K562 (cell line): ENCODE data around the gene C3orf80. TPM values are rescaled to one million over a fixed set of nuclear protein-coding genes. Genes with fewer than 3 reads are reported as not detected.

ENCODE experiments used
- ADNP ChIP-seq: fragments of 200-800 bp; sonication (Bioruptor generic); IDR thresholded peaks from 2 replicates; pipeline ENCODE4 v1.6.1; 2016; ENCODE audit warnings: missing genetic modification characterization, missing compliant biosample characterization
- CCNT2 ChIP-seq: IDR thresholded peaks from 2 replicates; pipeline ENCODE4 v1.6.1; 2011; ENCODE audit warnings: borderline replicate concordance, low read depth, mild to moderate bottlenecking, moderate library complexity, mixed read lengths, low read length; ENCODE audit not compliant: insufficient read length; ENCODE audit errors: extremely low read depth
- CREB1 ChIP-seq, 2 experiments: sonication (generic) in 1 of 2; formaldehyde crosslinking in 1 of 2; IDR thresholded peaks; 2 replicates each; pipeline versions ENCODE4 v1.6.1 to v1.8.0; 2012 to 2022; ENCODE audit warnings: inconsistent platforms in 1 of 2, mild to moderate bottlenecking in 1 of 2, missing genetic modification reagents in 1 of 2, moderate library complexity in 1 of 2
- HMGN3 ChIP-seq: IDR thresholded peaks from 2 replicates; pipeline ENCODE4 v1.6.1; 2011; ENCODE audit warnings: borderline replicate concordance, low read depth, mild to moderate bottlenecking, mixed read lengths, low read length; ENCODE audit not compliant: insufficient read length; ENCODE audit errors: extremely low read depth
- HNRNPL ChIP-seq: fragments of 200-400 bp; formaldehyde crosslinking; IDR thresholded peaks from 2 replicates; pipeline ENCODE4 v1.6.1; 2017; ENCODE audit warnings: low read depth, mild to moderate bottlenecking, low read length
- MXI1 ChIP-seq: IDR thresholded peaks from 2 replicates; pipeline ENCODE4 v1.6.1; 2011; ENCODE audit warnings: low read depth, mild to moderate bottlenecking, improper control_type of control experiment, low read length
- NCOA2 ChIP-seq, 2 experiments: fragments of 450-650 bp; IDR thresholded peaks; 2 replicates each; pipeline ENCODE4 v1.6.1; 2018; ENCODE audit warnings: mild to moderate bottlenecking in 2 of 2, moderate library complexity in 1 of 2; ENCODE audit not compliant: partially characterized antibody in 2 of 2
- NR1H2 ChIP-seq: sonication (generic); formaldehyde crosslinking; IDR thresholded peaks from 2 replicates; pipeline ENCODE4 v1.4.0; 2020; ENCODE audit warnings: mild to moderate bottlenecking, missing genetic modification reagents
- NR2C2 ChIP-seq, 2 experiments: fragments of 200-800 bp in 1 of 2; sonication (Bioruptor generic) in 1 of 2; sonication (generic) in 1 of 2; formaldehyde crosslinking in 1 of 2; IDR thresholded peaks; 2 replicates each; pipeline versions ENCODE4 v1.6.1 to v1.8.0; 2016 to 2022; ENCODE audit warnings: mild to moderate bottlenecking in 1 of 2, missing compliant biosample characterization in 1 of 2, missing genetic modification characterization in 1 of 2, missing genetic modification reagents in 1 of 2
- SMAD4 ChIP-seq: fragments of 250-450 bp; sonication (Bioruptor Pico); conservative IDR thresholded peaks from 2 replicates; pipeline ENCODE4 v1.8.0; 2021; ENCODE audit warnings: inconsistent platforms, mild to moderate bottlenecking, moderate library complexity
- XRCC4 ChIP-seq: IDR thresholded peaks from one replicate; pipeline ENCODE4 v1.6.1; 2011; ENCODE audit not compliant: insufficient read depth, insufficient read length; ENCODE audit errors: extremely low read depth
- polyA plus RNA-seq, 8 experiments: library from polyadenylated mRNA; depleted of rRNA in 4 of 8; stranded (reverse) in 5 of 8; unstranded in 3 of 8; fragments of >200 nt; fragmentation: Nextera tagmentation in 2 of 8; fragmentation: Illumina TruSeq in 1 of 8; extraction: Ambion mirVana in 2 of 8; extraction: Trizol in 1 of 8; gene quantifications; 2 replicates each; pipeline versions ENCODE4 v1.2.1 to v1.2.3, GENCODE V29; 2011 to 2014; ENCODE audit warnings: inconsistent platforms in 1 of 8, missing spikeins in 1 of 8
- total RNA-seq, 7 experiments: library from RNA; depleted of rRNA in 6 of 7; stranded (reverse); fragments of >200 nt in 6 of 7; fragmentation: Illumina TruSeq in 2 of 7; extraction: Trizol in 2 of 7; gene quantifications; 2 replicates each; pipeline versions ENCODE4 v1.2.1 to v1.2.3, GENCODE V29; 2011 to 2021; ENCODE audit warnings: low replicate concordance in 1 of 7
- TF ChIP-seq, protein P1 (sequence below): fragments of 450-650 bp; formaldehyde crosslinking; IDR thresholded peaks from 2 replicates; pipeline ENCODE4 v1.4.0; 2020; ENCODE audit warnings: mild to moderate bottlenecking, moderate library complexity
- TF ChIP-seq, protein P2 (sequence below): sonication (generic); formaldehyde crosslinking; IDR thresholded peaks from 2 replicates; pipeline ENCODE4 v1.8.0; 2022; ENCODE audit warnings: mild to moderate bottlenecking, missing genetic modification reagents
- TF ChIP-seq, protein P3 (sequence below): sonication (generic); formaldehyde crosslinking; IDR thresholded peaks from 2 replicates; pipeline ENCODE4 v1.8.0; 2022; ENCODE audit warnings: missing genetic modification reagents, mild to moderate bottlenecking, borderline replicate concordance

Gene C3orf80
- total and polyA plus RNA-seq, 9 of the 15 experiments (the other 6 are each of a cell fraction or from before 2014, with no cell fraction given): 0.03 to 0.75 (median 0.07) TPM

DNA sequence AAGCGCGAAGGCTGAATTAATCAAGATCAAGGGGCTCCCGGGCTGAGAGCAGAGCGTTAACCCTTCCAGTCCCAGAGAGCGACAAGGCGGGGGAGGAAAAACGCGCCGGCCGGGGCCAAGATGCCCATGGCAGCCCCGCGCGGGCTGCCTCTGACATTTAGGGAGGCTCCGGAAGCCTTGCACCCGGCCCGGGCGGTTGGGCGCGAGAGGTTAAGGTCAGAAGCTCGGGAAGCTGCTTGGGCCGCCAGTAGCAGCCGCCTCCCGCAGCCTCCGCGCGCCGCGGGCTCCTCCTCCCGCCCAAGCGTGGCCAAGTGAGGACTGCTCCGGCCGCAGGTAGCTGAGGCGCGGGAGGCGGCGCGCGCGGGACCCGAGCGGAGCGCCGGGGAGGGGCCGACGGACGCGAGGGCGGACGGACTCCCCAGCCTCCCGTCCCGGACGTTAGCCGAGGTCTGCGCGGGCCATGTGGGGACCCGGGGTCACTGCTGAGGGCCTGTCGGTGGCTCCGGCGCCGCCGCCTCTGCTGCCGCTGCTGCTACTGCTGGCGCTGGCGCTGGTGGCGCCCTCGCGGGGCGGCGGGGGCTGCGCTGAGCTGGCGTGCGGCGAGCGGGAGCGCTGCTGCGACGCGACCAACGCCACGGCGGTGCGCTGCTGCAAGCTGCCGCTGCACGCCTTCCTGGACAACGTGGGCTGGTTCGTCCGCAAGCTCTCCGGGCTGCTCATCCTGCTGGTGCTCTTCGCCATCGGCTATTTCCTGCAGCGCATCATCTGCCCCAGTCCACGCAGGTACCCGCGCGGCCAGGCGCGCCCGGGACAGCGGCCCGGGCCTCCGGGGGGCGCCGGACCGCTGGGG is at the start of gene C3orf80 (continued):
- TF ChIP-seq NR1H2 (CRISPR knock-in tag) (no peak), SMAD4 (peak; percentile 76; the same call in 1 of the 2 replicates), NR2C2 (CRISPR knock-in tag; IDR thresholded peaks at IDR 0.05) (no peak), NR2C2 (tag; IDR thresholded peaks at IDR 0.05) (peak; percentile 49; the same call in 1 of the 2 replicates), ADNP (no peak), MXI1 (no peak), HMGN3 (peak; percentile 48), CCNT2 (peak; percentile 69), NCOA2 (IDR thresholded peaks at IDR 0.05; ENCODE audit: partially characterized antibody in 2 of 2) (no peak), XRCC4 (no peak), CREB1 (IDR thresholded peaks at IDR 0.05) (peak; percentile 45; the same call in 1 of the 2 replicates), CREB1 (CRISPR knock-in tag; IDR thresholded peaks at IDR 0.05) (peak; percentile 28; the same call in 1 of the 2 replicates), HNRNPL (peak; percentile 58; the same call in 1 of the 2 replicates)
- TF ChIP-seq, protein P1, sequence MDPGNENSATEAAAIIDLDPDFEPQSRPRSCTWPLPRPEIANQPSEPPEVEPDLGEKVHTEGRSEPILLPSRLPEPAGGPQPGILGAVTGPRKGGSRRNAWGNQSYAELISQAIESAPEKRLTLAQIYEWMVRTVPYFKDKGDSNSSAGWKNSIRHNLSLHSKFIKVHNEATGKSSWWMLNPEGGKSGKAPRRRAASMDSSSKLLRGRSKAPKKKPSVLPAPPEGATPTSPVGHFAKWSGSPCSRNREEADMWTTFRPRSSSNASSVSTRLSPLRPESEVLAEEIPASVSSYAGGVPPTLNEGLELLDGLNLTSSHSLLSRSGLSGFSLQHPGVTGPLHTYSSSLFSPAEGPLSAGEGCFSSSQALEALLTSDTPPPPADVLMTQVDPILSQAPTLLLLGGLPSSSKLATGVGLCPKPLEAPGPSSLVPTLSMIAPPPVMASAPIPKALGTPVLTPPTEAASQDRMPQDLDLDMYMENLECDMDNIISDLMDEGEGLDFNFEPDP: no peak
- TF ChIP-seq, protein P2, sequence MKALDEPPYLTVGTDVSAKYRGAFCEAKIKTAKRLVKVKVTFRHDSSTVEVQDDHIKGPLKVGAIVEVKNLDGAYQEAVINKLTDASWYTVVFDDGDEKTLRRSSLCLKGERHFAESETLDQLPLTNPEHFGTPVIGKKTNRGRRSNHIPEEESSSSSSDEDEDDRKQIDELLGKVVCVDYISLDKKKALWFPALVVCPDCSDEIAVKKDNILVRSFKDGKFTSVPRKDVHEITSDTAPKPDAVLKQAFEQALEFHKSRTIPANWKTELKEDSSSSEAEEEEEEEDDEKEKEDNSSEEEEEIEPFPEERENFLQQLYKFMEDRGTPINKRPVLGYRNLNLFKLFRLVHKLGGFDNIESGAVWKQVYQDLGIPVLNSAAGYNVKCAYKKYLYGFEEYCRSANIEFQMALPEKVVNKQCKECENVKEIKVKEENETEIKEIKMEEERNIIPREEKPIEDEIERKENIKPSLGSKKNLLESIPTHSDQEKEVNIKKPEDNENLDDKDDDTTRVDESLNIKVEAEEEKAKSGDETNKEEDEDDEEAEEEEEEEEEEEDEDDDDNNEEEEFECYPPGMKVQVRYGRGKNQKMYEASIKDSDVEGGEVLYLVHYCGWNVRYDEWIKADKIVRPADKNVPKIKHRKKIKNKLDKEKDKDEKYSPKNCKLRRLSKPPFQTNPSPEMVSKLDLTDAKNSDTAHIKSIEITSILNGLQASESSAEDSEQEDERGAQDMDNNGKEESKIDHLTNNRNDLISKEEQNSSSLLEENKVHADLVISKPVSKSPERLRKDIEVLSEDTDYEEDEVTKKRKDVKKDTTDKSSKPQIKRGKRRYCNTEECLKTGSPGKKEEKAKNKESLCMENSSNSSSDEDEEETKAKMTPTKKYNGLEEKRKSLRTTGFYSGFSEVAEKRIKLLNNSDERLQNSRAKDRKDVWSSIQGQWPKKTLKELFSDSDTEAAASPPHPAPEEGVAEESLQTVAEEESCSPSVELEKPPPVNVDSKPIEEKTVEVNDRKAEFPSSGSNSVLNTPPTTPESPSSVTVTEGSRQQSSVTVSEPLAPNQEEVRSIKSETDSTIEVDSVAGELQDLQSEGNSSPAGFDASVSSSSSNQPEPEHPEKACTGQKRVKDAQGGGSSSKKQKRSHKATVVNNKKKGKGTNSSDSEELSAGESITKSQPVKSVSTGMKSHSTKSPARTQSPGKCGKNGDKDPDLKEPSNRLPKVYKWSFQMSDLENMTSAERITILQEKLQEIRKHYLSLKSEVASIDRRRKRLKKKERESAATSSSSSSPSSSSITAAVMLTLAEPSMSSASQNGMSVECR: peak; percentile 41; the same call in 1 of the 2 replicates
- TF ChIP-seq, protein P3, sequence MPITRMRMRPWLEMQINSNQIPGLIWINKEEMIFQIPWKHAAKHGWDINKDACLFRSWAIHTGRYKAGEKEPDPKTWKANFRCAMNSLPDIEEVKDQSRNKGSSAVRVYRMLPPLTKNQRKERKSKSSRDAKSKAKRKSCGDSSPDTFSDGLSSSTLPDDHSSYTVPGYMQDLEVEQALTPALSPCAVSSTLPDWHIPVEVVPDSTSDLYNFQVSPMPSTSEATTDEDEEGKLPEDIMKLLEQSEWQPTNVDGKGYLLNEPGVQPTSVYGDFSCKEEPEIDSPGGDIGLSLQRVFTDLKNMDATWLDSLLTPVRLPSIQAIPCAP: no peak
